ENCODE results near the gene MYLK2.

Gene MYLK2

GRCh38 chr20:31853481-31853880 is 34.3 kb downstream of the MYLK2 start:
- peak in 1 of 2 donors; percentile 34 for DNase-seq
- Histone ChIP-seq H3K4me3 (no peak overlapping the region), H3K4me1 (peaks cover 0 to 8% (median 2%) of the 10 kb centered on the region in 4 donors), H3K36me3 (no peaks in the 10 kb centered on the region), H3K27ac (no peak overlapping the region), H3K27me3 (peaks cover 0 to 86% of the 10 kb centered on the region in 2 donors), H3K9me3 (no peaks in the 10 kb centered on the region)
- TF ChIP-seq CTCF (IDR thresholded peaks at IDR 0.05) = no peak
- intact Hi-C loops (cut with DNase I; ENCODE audit: low total_unique reads) = loop anchor here (5.0 to 10.0 kb wide), 2 partner anchors 99 to 241 kb away; partner anchors contain the start of gene PDRG1

GRCh38 chr20:31856516-31856915 is 37.4 kb downstream of the MYLK2 start:
- Histone ChIP-seq H3K4me3 (no peak overlapping the region), H3K36me3 (no peaks in the 10 kb centered on the region), H3K9me3 (no peaks in the 10 kb centered on the region), H3K27me3 (peaks cover 0 to 89% of the 10 kb centered on the region in 2 donors), H3K4me1 (peaks cover 5 to 21% (median 14%) of the 10 kb centered on the region in 4 donors), H3K27ac (no peak overlapping the region)
- intact Hi-C loops (cut with DNase I; ENCODE audit: low total_unique reads) = loop anchor here (10.0 kb wide), 1 partner anchor 238 kb away; no protein-coding TSS in a partner anchor
- no peak for TF ChIP-seq CTCF (IDR thresholded peaks at IDR 0.05)
- peak in 1 of 2 donors; percentile 41 for DNase-seq

GRCh38 chr20:31857861-31858759 is 39.0 kb downstream of the MYLK2 start:
- H3K27me3 ChIP-seq = peaks cover 0 to 75% of the 10 kb centered on the region in 2 donors
- intact Hi-C loops (cut with DNase I; ENCODE audit: low total_unique reads) = loop anchor here (10.0 kb wide), 1 partner anchor 237 kb away; no protein-coding TSS in a partner anchor
- peak in 1 of 2 donors; percentile 45 for DNase-seq

GRCh38 chr20:31858760-31859083 is 39.6 kb downstream of the MYLK2 start:
- H3K4me1 ChIP-seq = peaks cover 5 to 22% (median 16%) of the 10 kb centered on the region in 4 donors
- no peaks in the 10 kb centered on the region for H3K9me3 ChIP-seq
- H3K4me3 ChIP-seq = no peak overlapping the region
- no peak for DNase-seq
- H3K36me3 ChIP-seq = no peaks in the 10 kb centered on the region
- no peak overlapping the region for H3K27ac ChIP-seq
- peaks cover 0 to 70% of the 10 kb centered on the region in 2 donors for H3K27me3 ChIP-seq
- intact Hi-C loops (cut with DNase I; ENCODE audit: low total_unique reads) = loop anchor here (10.0 kb wide), 1 partner anchor 236 kb away; no protein-coding TSS in a partner anchor
- no peak for TF ChIP-seq CTCF (IDR thresholded peaks at IDR 0.05)

More at GRCh38 chr20:31857861-31858759, 39.0 kb downstream of the MYLK2 start:
- H3K36me3 ChIP-seq = no peaks in the 10 kb centered on the region
- H3K4me1 ChIP-seq = peaks cover 5 to 22% (median 16%) of the 10 kb centered on the region in 4 donors
- no peak overlapping the region for H3K27ac ChIP-seq
- TF ChIP-seq CTCF (IDR thresholded peaks at IDR 0.05) = no peak
- no peaks in the 10 kb centered on the region for H3K9me3 ChIP-seq
- no peak overlapping the region for H3K4me3 ChIP-seq

- no peaks in the 10 kb centered on the region for H3K36me3 ChIP-seq
- H3K27ac ChIP-seq = no peak overlapping the region
- no peak overlapping the region for H3K4me3 ChIP-seq
- H3K4me1 ChIP-seq = peaks cover 5 to 22% (median 16%) of the 10 kb centered on the region in 4 donors
- intact Hi-C loops (cut with DNase I; ENCODE audit: low total_unique reads) = loop anchor here (10.0 kb wide), 1 partner anchor 235 kb away; no protein-coding TSS in a partner anchor
- no peak for DNase-seq
- H3K9me3 ChIP-seq = no peaks in the 10 kb centered on the region
- H3K27me3 ChIP-seq = peaks cover 0 to 63% of the 10 kb centered on the region in 2 donors
- TF ChIP-seq CTCF (IDR thresholded peaks at IDR 0.05) = no peak
Measured at GRCh38 chr20:31859266-31859997, 40.3 kb downstream of the MYLK2 start.
